GM21381 (cell line): Measurements from ENCODE around the gene DPCD.

Experiments
- ATAC-seq: cut with Tn5 transposase; IDR thresholded peaks from one replicate; pipeline ENCODE4 v1.9.1; 2021; ENCODE audit warnings: mild to moderate bottlenecking, moderate library complexity; ENCODE audit not compliant: unreplicated experiment

DPCD gene

GRCh38 chr10:101566333-101567164 lies 21.6 kb upstream of the DPCD start:
- no peak for ATAC-seq

- no peak for ATAC-seq
These were observed 20.7 kb upstream of the DPCD start for GRCh38 chr10:101567165-101568006.

DNA sequence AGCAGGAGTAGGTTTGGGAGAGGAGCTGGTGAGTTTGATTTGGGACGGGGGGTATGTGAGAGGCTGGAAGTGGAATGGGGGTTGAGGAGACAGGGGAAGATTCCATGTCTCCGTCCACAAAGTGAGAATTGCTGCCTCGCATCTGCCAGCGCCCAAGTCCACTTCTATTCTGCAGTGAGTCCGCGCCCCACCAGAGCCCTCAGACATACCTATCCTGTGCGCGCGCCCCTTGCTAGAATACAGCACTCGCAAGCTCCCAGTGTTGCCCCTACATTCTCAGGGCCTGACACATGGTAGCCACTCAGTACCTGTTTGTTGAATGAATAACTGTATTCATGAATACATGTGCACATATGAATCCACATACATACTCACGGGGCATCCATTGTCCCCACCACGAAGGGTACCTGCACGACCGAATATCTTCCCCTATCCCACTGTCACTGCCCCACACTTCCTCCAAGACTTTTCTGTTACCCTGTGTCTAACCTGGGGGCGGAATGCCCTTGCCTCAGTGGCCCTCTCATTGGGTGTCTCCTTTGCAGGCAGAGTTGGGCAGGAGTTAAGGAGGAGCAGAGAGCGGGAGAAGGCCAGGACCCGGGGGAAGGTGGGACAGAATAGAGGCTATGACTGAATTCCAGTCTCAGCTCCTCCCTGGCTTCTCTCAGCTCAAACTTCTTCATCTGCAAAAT lies 19.9 kb upstream of the DPCD start:
- no peak for ATAC-seq

DNA sequence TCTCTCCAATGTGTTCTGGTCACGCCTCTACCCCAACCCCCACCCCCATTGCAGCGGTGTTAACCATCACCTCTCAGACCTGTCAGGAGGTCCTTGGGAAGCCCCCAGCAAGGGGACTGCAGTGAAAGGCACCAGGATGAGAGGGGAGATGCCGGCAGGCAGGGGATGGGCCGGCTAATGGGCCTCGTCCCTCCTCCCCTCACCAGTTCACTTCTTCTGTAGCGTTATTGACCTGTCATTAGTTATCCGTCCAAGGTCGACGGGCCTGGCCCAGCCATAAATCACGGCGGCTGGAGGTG lies 18.8 kb upstream of the DPCD start:
- no peak for ATAC-seq

DNA sequence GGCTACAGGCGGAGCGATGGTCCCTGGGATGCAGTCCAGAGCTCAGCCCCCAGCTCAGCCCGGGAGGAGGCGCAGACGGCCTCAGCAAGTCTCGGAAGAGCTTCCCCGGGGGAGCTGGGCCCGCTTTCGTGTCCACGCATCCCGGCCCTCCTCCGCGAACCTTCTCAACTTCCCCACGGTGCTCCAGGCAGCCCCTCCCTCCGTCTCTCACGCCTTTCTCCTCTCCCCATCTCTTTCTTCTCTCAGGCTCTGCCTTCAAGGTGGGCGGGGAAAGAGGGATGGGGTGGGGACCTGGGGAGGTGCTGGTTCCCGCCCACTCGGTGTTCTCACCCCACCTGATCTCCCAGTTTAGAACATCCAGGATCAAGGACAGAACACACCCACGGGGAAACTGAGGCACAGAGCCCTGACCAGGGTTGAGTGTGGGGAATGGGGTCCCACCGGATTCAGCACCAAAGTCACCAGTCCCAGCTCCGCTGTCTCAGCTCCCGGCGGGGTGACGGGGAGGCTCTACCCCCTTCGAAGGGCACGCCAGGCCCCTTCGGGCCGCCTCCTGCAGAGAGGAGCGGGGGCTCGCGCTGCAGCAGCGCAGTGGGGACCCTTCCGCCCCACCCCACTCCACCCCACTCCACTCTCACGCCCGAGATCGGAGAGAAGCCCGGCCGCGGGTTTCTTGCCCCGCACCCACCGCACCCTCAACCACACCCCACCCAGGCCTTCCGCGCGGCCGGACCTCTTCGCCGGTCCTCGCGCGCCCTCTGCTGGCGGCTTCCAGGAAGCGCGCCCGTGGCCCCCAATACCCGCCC lies 18.3 kb upstream of the DPCD start:
- ATAC-seq = peak; percentile 78

DNA sequence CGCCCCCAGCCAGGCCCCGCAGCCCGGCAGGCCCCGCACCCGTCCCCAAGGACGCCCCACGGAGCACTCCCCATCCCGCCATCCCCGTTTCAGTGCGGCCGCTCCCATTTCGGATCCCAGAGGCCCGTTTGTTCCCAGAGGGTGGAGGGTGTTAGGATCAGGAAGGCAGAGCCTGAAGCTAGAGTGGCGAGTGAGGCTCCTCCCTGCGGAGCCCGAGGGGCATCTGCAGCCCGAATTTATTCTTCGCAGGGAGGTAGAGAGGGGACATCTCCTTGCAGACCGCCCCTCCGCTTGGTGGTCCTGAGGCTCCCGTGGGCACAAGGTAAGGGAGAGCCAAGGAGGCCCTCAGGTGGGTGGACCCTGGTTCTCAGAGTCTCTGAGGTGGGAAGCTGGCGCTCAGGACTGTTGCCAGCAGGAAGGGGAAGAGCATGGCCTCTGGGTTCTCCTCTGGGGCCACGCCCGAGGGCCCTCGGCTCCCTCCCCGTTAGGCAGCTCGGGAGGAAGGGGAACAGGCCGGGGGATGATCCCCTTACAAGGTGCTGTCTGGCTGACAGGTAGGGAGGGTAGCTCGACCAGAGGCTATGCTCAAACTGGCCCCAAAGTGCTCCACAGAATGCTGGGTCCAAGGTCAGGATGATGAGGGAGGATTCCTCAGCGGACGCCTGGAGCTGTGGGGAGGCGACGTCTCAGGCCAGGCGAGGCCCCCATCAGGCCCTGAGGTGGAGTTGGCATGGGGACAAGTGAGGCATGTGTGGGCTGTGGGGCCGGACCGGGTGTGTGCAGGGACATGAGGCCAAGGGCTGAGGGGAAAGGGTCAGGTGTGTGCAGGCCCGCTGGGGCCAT lies 17.5 kb upstream of the DPCD start:
- ATAC-seq = peak; percentile 10

- ATAC-seq = no peak
These were observed 16.7 kb upstream of the DPCD start for GRCh38 chr10:101571271-101571925.

DNA sequence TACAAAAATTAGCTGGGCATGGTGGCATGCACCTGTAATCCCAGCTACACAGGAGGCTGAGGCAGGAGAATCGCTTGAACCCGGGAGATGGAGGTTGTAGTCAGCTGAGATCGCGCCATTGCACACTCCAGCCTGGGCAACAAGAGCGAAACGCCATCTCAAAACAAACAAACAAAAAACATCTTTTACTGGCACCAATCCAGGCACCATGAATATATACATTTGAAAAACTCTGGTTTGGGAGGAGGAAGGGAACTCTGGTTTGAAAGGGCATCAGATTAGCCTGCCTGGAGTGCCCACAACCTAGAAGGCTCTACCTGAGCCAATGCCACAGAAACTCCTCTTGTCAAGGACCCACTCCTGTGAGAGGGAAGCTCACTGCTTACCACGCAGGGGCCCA lies 16.0 kb upstream of the DPCD start:
- ATAC-seq = no peak

GRCh38 chr10:101572785-101573184 lies 15.3 kb upstream of the DPCD start:
- ATAC-seq = no peak

- ATAC-seq = no peak
These were observed 14.0 kb upstream of the DPCD start for GRCh38 chr10:101573885-101574753.

DNA sequence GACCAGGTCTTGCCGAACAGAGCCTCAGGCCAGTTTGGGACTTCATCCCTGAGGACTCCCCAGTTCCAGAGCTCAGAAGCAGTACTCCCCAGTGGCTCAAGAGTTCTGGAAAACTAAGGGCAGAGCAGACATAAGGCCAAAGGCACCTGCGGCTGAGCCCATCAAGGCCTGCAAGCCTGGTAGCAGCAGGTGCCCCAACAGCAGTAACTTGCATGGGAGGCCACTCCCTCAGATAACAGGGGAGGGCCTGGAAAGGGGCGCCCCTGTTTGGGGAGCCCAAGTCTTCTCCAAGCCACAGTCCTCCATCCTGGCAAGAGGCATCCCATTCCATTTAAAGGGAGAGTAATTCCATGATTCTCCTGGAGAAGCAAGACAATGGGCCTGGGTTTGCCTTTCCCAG lies 13.0 kb upstream of the DPCD start:
- no peak for ATAC-seq

DNA sequence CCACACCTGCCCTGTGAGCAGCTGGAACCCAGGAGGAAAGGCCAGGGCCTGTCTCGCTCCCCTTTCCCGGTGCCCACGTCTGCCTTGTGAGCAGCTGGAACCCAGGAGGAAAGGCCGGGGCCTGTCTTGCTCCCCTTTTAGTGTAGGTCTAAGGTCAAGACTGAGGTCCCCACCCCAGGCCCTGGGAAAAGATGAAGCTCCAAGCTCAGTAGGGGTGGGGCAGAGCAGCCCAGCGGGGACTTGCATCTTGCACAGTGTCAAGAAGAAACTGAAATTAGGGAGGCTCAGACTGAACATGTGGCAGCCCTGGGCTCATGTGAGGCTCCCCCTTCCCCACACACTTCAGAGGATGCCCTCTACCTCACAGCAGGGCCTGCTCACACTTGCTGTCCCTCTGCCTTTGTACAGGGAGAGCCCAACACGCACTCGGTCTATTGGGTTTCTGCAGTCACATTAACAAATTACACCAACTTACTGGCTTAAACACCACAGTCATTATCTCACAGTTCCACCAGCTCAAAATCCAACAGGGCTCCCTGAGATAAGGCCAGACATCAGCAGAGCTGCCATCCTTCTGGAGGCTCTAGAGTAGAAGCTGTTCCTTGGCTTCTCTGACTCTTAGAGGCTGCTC lies 12.4 kb upstream of the DPCD start:
- ATAC-seq = no peak

GRCh38 chr10:101576211-101576863 lies 11.8 kb upstream of the DPCD start:
- ATAC-seq = no peak

- ATAC-seq = no peak
These were observed 10.8 kb upstream of the DPCD start for GRCh38 chr10:101577121-101577871.

- ATAC-seq = no peak
These were observed 9.9 kb upstream of the DPCD start for GRCh38 chr10:101578192-101578591.

GRCh38 chr10:101578803-101579515 lies 9.2 kb upstream of the DPCD start:
- ATAC-seq = no peak
